Stimulated activated CD8-positive, alpha-beta memory T cell treated with anti-CD3 and anti-CD28 coated beads, Interleukin-7, amount 100 ng/mL, for 4 hours (primary cell): ENCODE measurements around the gene TBC1D2B.

Source experiments
- DNase-seq, 2 donors: peaks; one replicate each; pipeline ENCODE4 v3.0.0-alpha.2; 2020; ENCODE audit warnings: low read depth in 2 of 2

The TBC1D2B gene

DNA sequence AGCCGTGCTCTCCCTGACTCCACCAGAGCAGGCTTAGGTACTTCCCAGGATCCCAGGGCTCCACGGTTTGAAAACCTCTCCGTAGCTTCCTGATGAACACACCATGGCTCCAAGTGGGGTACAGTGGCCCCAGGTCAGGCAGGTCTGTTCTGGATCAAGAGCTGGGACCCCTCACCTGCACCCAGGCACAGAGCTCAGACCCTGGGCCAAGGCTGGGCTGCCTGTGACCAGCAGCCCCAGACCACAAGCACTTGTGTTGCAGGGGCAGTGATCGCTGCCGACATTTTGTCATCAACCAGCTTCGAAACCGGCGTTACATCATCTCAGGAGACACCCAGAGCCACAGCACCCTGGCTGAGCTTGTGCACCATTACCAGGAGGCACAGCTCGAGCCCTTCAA is 20.2 kb upstream of the TBC1D2B start:
- DNase-seq: no peak

- no peak for DNase-seq
Observed at GRCh38 chr15:78093242-78094020, 15.9 kb upstream of the TBC1D2B start.

DNA sequence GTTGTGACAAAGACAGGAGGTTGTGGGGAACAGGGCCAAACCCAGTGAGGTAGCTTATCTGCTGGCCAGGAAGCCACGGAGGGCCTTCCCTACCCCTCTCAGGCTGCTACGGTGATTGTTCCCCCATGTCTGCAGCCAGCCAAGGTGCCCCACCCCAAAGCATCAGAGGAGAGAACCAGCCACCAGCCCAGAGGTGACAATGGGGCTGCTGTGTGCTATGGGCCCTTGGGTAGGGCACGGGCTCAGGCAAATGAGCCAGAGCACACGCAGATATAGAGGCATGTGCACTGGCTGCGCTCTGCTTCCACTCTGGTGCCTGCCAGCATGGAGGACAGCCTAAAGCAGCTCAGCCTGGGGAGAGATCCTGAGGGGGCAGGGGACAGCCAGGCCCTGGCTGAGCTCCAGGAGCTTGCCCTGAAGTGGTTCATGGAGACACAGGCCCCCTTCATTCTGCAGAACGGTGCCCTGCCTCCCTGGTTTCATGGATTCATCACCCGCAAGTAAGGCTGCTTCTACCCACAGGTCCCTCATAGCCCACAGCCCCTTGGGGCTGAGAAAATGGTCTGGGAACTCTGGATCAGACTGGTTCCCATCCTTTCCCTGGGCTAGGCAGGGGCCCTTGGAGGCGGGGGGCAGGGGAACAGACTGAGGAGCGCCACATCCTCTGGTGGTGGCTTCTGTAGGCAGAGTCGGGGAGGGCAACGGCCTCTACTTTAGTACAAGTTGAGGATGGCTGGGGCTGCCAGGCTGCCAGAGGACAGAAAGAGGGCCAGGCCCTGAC is 14.9 kb upstream of the TBC1D2B start, which contains the start of gene SH2D7:
Gene SH2D7 (plus strand): TSS at position 301 of the 781 bp plus-strand sequence. CDS start 24 bp downstream, at position 325.
- DNase-seq: no peak

GRCh38 chr15:78090422-78091063 is 13.0 kb upstream of the TBC1D2B start:
- DNase-seq: no peak

DNA sequence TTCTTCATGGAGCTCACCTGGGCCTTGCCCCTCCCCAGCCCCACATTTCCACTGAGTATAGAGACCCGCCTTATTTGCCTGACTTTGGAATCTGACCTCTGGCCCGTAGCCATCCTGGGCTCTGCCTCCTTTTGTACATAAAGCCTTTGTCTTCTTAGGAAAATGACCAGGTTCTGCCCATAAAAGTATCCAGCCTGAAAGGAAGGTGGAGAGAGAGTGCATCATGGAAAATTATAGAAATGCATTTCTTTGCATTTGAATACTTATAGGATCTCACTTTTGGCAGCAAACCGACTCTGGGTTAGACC is 11.2 kb upstream of the TBC1D2B start:
- DNase-seq: no peak

- no peak for DNase-seq
Observed at GRCh38 chr15:78087951-78088772, 10.7 kb upstream of the TBC1D2B start.

DNA sequence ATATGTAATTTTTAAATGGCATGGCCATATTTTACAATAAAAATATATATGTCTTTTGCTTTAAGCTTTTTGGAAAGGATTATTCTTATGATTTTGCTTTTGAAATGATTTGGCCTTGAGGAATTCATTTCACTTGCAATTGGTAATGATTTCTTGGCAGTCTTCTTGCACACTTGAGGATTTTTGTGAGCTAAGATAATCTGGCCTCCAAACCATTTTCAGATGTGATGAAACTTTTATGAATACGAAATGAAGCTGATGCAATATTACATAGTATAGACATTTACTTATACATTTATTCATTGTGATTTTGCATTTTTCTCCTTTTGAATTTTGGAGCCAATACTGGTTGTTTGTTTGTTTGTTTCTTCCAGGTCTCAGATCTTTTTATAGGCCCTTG is 8.4 kb upstream of the TBC1D2B start:
- no peak for DNase-seq

DNA sequence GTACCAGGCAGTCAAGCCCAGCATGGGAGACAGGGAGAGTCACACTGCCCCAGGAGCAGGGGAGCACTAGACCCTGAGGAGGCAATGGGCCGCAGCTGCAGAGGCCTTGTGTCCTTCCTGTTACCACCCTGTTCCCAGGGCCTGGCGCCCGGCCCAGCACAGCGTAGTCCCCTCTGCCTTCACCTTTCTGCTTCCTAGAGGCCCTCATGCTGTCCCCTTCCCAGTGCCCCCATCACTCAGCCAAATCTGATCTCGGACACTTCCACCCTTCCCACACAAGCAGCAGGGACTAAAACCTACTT is 6.9 kb upstream of the TBC1D2B start:
- DNase-seq: no peak

GRCh38 chr15:78083687-78084448 is 6.4 kb upstream of the TBC1D2B start:
- no peak for DNase-seq

GRCh38 chr15:78083186-78083585 is 5.7 kb upstream of the TBC1D2B start:
- no peak for DNase-seq

- DNase-seq: no peak
Observed at GRCh38 chr15:78082743-78083110, 5.2 kb upstream of the TBC1D2B start.

DNA sequence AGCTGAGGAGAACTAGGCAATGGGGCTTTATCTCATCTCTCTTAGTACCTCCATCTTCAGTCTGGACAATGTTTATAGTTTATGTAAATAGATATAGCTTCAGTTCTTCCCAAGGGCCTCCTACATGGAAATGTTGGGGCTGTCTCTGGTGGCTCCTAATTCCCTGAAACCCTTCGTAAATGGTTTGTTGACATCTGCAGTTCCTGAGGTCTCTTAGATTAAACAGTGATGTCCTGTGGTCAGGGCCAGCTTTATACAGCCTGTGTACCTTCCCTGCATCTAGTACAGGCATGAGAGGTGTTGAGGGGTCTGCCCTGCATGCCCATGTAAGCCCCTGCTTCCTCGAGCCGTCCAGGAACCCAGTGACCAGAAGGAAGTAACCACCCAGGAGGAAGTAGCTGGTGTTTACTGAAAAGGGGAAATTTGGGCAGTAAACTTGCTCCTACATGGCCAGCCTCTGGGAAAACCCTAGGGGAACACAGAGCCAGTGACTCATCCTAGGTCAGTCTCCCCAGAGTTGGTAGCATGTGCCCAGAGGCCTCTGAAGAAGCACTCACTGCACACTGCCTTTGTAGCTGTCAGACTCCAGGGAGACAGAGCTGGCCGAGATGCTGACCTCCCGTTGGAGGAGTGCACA is 4.7 kb upstream of the TBC1D2B start:
- DNase-seq: no peak

DNA sequence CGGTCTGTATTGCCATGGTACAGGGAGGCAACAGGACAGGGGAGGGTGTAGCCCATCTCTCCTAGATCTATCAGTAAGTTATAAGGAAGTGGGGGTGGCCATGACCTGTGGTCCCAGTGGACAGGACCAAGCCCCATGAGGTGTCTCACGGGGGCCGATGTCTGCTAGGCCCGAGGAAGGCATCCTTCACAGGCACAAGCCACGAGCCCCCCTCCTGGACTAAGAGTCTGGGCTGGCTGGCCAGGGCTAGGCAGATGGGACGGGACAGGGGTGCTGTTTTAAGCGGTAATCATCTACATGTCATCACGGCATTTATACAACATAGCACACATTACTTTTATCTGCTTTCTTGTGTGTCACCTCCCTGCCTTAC is 2.6 kb upstream of the TBC1D2B start:
- DNase-seq: no peak

DNA sequence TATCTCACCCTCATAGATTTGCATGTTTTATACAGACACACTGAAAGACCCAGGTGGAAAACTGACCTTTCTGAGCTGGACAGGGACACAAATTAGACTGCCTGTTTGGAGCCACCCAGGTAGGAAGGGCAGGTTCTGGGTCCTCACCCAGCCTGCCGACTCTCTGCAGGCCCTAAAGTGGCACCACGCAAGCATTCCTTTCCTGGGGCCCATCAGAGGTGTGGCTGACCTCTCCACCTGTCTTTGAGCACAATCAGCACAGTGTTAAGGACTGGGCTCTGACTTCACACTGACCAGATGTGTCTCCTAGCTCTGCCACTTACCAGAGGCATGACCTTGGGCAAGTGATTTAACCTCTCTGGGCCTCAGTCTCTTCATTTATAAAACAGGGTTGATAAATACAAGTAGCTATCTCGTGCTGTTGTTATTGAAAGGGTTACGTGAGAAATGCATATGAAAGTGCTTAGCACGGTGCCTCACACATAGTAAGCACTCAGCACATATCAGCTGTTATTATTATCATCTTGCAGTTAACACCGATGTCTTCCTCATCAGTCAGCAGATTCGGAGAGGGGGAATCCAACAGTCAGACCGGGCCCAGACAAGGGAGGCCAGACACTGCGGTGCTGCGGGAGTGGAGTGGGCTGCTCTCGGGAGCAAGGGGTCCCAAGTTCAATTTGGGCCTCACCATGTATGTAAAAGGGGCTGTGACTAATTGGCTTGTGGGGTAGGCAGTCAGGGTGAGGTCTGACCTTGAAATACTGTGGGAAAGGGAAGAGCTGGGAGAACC is 2.0 kb upstream of the TBC1D2B start:
- no peak for DNase-seq

DNA sequence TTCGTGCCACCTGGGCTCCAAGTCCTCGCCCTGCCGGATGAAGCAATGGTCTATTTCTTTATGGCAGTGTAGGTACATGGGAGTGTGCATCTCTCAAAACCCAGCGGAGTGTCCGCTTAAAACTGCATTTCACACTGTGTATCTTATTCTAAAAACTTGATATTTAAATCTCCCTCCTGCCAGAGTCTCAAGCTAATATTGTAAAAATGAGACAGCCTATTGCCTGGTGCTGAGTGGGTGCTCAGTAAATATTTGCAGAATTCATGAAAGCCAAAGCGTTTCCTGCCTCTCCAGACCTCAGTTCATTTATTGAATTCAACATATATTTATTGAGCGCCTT is 330 bp upstream of the TBC1D2B start:
- no peak for DNase-seq

DNA sequence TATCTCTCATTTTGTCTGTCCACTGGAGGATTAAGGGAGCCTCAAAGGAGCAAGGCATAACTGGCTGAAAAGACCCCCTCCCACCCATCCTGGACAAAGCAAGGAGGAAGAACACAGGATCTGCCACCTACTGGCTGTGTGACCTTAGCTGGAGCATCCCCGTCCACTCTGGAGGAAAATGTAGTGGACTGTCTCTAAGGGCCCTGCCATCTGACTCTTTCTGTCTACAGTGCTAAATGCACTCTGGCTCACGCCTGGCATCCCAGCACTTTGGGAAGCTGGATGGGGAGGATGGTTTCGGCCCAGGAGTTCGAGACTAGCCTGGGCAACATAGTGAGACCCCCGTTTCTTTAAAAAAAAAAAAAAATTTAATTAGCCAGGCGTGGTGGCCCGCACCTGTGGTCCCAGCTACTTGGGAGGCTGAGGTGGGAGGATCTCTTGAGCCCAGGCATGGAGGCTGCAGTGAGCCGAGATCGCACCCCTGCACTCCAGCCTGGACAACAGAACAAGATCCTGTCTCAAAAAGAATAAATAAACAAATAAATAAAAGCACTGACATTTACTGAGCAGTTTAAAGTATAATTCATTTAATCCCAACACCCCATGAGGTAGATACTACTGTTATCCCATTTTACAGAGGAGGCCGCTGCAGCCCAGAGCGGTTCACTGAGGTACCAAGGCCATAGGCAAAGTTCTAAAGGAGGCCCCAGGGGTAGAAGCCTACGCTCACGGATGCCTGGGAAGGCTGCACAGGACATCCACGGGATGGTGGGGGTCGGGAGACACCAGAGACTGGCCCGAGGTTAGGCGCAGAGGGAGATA is 1.1 kb downstream of the TBC1D2B start:
- DNase-seq: no peak

- no peak for DNase-seq
Observed at GRCh38 chr15:78075490-78076230, 1.9 kb downstream of the TBC1D2B start.

DNA sequence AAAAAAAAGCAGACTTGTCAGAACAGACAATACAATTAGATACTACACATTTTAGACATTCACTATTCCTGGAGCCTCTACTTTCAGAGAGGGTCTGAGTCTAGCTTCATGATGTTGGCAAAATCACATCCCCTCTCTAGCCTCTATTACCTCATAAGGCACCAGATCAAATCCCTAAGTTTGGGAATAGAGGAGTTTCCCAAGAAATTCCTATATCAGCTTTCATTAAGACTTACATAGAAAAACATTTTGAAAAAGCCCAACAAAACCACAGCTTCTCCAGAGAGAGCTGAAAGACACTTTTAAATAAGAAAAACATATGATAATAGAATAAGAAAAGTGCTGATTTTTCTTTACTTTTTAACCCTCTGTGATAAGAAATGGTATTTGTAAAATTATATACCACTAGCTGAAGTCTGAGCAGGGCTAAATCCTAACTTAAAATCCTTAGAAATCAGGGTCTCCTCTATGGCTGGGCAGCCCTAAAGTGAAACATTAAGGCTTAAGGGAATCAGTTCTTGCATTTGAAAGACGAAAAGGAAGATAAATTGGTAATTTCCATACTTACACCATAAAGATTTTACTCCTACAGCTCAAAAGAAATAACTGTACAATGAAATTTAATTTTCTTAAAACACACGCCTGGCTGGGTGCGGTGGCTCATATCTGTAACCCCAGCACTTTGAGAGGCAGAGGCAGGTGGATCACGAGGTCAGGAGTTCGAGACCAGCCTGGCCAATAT is 4.3 kb downstream of the TBC1D2B start:
- no peak for DNase-seq
